Activated CD8-positive, alpha-beta T cell treated with anti-CD3 and anti-CD28 coated beads for 36 hours (primary cell): ENCODE results near the gene PPP1R8. TPM values are rescaled to one million over a fixed set of nuclear protein-coding genes. Genes with fewer than 3 reads are reported as not detected.

ENCODE experiments used
- ATAC-seq: fragments of 200-7000 bp; cut with Tn5 transposase; one replicate; pipeline ENCODE4 v1.10.0; 2021; ENCODE audit warnings: mild to moderate bottlenecking, moderate library complexity
- CTCF ChIA-PET: fragments of 350-600 bp; sonication (Branson Sonifier 250); formaldehyde crosslinking; loops from one replicate; lab custom pipeline; 2021; ENCODE audit warnings: antibody characterized with exemption; lab: Charles Lee
- POLR2A ChIA-PET: fragments of 350-600 bp; sonication (Branson Sonifier 250); formaldehyde crosslinking; loops from one replicate; lab custom pipeline; 2021; ENCODE audit warnings: antibody characterized with exemption; lab: Charles Lee
- DNase-seq: peaks from one replicate; pipeline ENCODE4 v3.0.0-alpha.2; 2020
- H3K27ac Mint-ChIP-seq: one replicate; pipeline ENCODE4 v1.8.0; 2021; ENCODE audit warnings: mild to moderate bottlenecking, mixed read lengths
- H3K27me3 Mint-ChIP-seq: one replicate; pipeline ENCODE4 v1.8.0; 2021; ENCODE audit warnings: mixed read lengths
- H3K36me3 Mint-ChIP-seq: one replicate; pipeline ENCODE4 v1.8.0; 2021; ENCODE audit warnings: low read depth, mixed read lengths
- H3K4me1 Mint-ChIP-seq: one replicate; pipeline ENCODE4 v1.8.0; 2021; ENCODE audit warnings: low read depth, mixed read lengths
- H3K4me3 Mint-ChIP-seq: one replicate; pipeline ENCODE4 v1.8.0; 2021; ENCODE audit warnings: mild to moderate bottlenecking, moderate library complexity, mixed read lengths
- H3K9me3 Mint-ChIP-seq: one replicate; pipeline ENCODE4 v1.8.0; 2021; ENCODE audit warnings: mixed read lengths
- intact Hi-C: fragments of 100-400 bp; cut with micrococcal nuclease; formaldehyde crosslinking; loops from one replicate; pipeline ENCODE4 v1.10.0; 2022
- total RNA-seq, 2 experiments: library from RNA; stranded (reverse); gene quantifications; one replicate each; pipeline ENCODE4 v1.2.3, GENCODE V29; 2021
- TF ChIP-seq, protein P1 (sequence below): fragments of 200-600 bp; IDR thresholded peaks from one replicate; pipeline ENCODE4 v1.8.0; 2022; ENCODE audit warnings: antibody characterized with exemption, mild to moderate bottlenecking

The PPP1R8 gene
- total RNA-seq, 2 experiments from 2014 or later = 50.2 to 54.4 TPM

DNA sequence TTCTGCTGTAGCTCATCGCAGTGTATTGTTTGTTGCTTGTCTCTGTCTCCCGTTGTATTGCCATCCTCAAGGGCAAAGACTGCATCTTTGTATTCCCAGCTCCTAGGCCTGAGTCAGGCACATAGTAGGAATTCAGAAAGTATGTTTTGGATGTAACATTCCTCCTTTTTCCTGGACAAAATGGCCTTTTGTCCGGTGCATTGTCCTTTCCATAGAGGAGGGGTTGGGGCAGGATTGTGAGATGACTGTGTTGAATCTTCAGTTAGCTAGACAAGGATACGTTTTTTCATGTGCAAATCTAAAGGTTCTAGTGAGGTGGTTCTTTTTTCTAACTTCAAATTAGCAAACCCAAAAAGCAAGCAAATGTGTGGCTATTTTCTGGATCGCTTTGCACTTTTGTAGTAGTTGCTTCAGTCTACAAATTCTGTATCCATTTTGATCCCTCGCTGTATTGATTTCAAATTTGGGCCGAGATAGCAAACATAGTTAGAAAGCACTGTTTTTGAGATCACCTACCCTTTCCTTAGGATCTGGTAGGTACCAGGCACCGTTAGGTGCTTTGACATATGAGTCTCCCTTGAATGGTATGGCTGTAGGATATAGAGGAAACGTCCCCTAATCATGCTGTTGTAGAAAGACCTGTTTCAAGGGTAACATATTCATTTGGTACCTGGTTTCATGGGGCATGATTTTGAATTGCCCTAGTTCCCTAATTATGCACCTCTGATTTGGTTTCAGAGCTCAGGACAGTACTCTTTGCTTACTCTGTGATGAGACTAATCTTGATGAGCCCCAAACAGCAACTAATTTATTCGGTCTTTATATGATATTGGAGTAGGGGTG lies 1.2 kb downstream of the PPP1R8 start:
- H3K4me1 Mint-ChIP-seq = peaks cover 32% of the 10 kb centered on the region
- TF ChIP-seq, protein P1, sequence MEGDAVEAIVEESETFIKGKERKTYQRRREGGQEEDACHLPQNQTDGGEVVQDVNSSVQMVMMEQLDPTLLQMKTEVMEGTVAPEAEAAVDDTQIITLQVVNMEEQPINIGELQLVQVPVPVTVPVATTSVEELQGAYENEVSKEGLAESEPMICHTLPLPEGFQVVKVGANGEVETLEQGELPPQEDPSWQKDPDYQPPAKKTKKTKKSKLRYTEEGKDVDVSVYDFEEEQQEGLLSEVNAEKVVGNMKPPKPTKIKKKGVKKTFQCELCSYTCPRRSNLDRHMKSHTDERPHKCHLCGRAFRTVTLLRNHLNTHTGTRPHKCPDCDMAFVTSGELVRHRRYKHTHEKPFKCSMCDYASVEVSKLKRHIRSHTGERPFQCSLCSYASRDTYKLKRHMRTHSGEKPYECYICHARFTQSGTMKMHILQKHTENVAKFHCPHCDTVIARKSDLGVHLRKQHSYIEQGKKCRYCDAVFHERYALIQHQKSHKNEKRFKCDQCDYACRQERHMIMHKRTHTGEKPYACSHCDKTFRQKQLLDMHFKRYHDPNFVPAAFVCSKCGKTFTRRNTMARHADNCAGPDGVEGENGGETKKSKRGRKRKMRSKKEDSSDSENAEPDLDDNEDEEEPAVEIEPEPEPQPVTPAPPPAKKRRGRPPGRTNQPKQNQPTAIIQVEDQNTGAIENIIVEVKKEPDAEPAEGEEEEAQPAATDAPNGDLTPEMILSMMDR = no peak
- H3K4me3 Mint-ChIP-seq = peak overlapping the region; percentile 95
- POLR2A ChIA-PET = interaction anchor here (1.0 to 1.7 kb wide), 3 partner anchors 9 to 171 kb away, joined by 3 to 4 read pairs (median 3); no protein-coding TSS in a partner anchor
- H3K27ac Mint-ChIP-seq = peak overlapping the region; percentile 94
- ATAC-seq = no peak
- CTCF ChIA-PET = interaction anchor here (1.3 to 1.4 kb wide), 3 partner anchors 9 to 162 kb away, joined by 3 to 4 read pairs (median 3); no protein-coding TSS in a partner anchor
- DNase-seq = no peak
- no peaks in the 10 kb centered on the region for H3K27me3 Mint-ChIP-seq
- H3K9me3 Mint-ChIP-seq = no peaks in the 10 kb centered on the region
- H3K36me3 Mint-ChIP-seq = peaks cover 25% of the 10 kb centered on the region
- intact Hi-C loops = no loop called here

DNA sequence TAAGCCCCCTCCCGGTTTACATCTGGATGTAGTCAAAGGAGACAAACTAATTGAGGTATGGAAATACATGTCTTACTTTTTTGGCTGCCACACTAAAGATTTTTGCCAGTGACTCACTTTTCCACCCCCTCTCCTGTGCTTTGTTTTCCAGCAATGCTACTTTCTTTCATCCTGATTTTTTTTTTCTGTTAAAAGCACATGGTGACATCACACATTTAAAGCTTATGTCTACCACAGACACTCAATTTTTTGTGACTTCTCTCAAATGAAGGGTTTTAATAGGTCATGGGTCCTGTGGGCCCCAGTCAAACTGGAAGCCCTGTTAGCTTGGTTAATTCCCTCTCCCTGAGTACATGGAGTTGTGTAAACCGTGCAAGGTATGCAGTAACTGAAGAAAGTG lies 2.2 kb downstream of the PPP1R8 start:
- DNase-seq (no peak), ATAC-seq (no peak)
- intact Hi-C loops = no loop called here
- TF ChIP-seq, protein P1 = no peak
- ChIA-PET POLR2A (interaction anchor here (0.6 to 1.7 kb wide), 2 partner anchors 10 to 31 kb away, joined by 4 to 6 read pairs; no protein-coding TSS in a partner anchor), CTCF (interaction anchor here (0.6 to 1.4 kb wide), 3 partner anchors 8 to 164 kb away, joined by 3 to 5 read pairs (median 4); no protein-coding TSS in a partner anchor)
- Mint-ChIP-seq H3K27me3 (no peaks in the 10 kb centered on the region), H3K4me3 (peak overlapping the region; percentile 13), H3K9me3 (no peaks in the 10 kb centered on the region), H3K4me1 (peaks cover 32% of the 10 kb centered on the region), H3K36me3 (peaks cover 28% of the 10 kb centered on the region), H3K27ac (peak overlapping the region; percentile 31)

DNA sequence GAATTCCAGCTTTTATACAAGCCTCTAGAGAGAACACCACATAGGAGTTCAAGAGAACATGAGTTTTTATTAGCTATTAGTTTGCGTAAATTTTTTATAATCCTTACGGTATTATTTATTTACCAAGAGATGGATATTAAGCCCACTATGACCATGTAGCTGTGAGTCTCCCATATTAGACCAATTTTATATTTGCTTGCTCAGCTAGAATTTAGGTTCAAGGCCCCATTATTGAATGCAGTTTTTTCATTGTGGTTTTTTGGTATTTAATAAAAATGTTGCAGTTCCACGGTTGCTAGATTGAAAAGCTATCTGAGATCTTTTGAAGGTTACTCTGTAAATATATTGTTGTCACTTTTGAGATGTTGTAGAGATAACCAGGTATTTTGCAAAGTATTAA lies 2.9 kb downstream of the PPP1R8 start:
- Mint-ChIP-seq H3K36me3 (peaks cover 28% of the 10 kb centered on the region), H3K4me1 (peaks cover 32% of the 10 kb centered on the region), H3K4me3 (no peak overlapping the region), H3K27me3 (no peaks in the 10 kb centered on the region), H3K27ac (no peak overlapping the region), H3K9me3 (no peaks in the 10 kb centered on the region)
- ChIA-PET CTCF (interaction anchor here (0.9 to 1.5 kb wide), 2 partner anchors 24 to 108 kb away, joined by 3 to 5 read pairs; partner anchors contain the start of gene FAM76A), POLR2A (interaction anchor here (0.6 to 1.7 kb wide), 3 partner anchors 9 to 153 kb away, joined by 3 to 4 read pairs (median 3); no protein-coding TSS in a partner anchor)
- DNase-seq = no peak
- ATAC-seq = no peak
- TF ChIP-seq, protein P1 = no peak
- intact Hi-C loops = no loop called here

DNA sequence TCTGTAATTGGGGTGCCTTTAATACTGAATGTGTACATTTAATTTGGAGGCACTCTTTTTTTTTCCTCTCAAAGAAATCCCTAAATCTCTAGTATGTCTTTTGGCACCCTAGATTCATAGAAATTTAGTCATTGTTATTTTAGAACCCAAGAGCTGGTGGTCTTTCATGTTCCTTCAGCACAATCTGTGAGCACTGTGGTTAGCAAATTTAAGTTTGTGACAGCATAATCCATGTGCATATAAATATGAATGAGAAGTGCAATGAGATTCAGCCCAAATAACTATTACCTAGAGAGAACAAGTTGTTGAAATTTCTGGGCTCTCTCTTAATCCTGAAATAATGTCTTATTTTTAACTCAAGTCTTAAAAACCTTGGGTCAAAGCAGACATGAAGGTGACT lies 4.5 kb downstream of the PPP1R8 start:
- no peaks in the 10 kb centered on the region for H3K9me3 Mint-ChIP-seq
- no peak overlapping the region for H3K4me3 Mint-ChIP-seq
- intact Hi-C loops = no loop called here
- peaks cover 33% of the 10 kb centered on the region for H3K36me3 Mint-ChIP-seq
- POLR2A ChIA-PET = no interaction called here
- TF ChIP-seq, protein P1 = no peak
- DNase-seq (no peak), ATAC-seq (no peak)
- CTCF ChIA-PET = interaction anchor here (1.2 kb wide), 1 partner anchor 45 kb away, joined by 3 read pairs; no protein-coding TSS in a partner anchor
- peaks cover 30% of the 10 kb centered on the region for H3K4me1 Mint-ChIP-seq
- no peak overlapping the region for H3K27ac Mint-ChIP-seq
- no peaks in the 10 kb centered on the region for H3K27me3 Mint-ChIP-seq
